ENCODE results near the gene DTNA. TPM values are rescaled to one million over a fixed set of nuclear protein-coding genes. Genes with fewer than 3 reads are reported as not detected.

The DTNA gene
- total and polyA plus RNA-seq, 2 of the 8 experiments (the other 6 are each of a cell fraction or from before 2014, with no cell fraction given) = 30.2 to 32.7 TPM

- H3K9ac ChIP-seq (replicated peaks in 1 of 4; ENCODE audit: extremely low read depth in 1 of 4, low read depth in 3 of 4, low read length in 3 of 4) = no peak overlapping the region
- CTCF ChIA-PET (ENCODE audit: partially characterized antibody) = no interaction called here
- peaks cover 9 to 12% of the 10 kb centered on the region in 2 experiments; a peak in 3 of 4 replicates for H3K9me3 ChIP-seq (ENCODE audit: insufficient read depth in 2 of 2, low read depth in 1 of 2, low read length in 1 of 2)
- H4K8ac ChIP-seq (ENCODE audit: extremely low read depth, insufficient read depth, low read length) = no peak overlapping the region
- no peak overlapping the region for H2BK15ac ChIP-seq (ENCODE audit: low read length)
- H3K27me3 ChIP-seq (replicated peaks in 1 of 4; ENCODE audit: control insufficient read depth in 3 of 4, extremely low read depth in 1 of 4, insufficient read depth in 3 of 4, low read length in 3 of 4) = peaks cover 0 to 1% (median 0%) of the 10 kb centered on the region in 4 experiments; a peak in 1 of 7 replicates
- H2AFZ ChIP-seq (ENCODE audit: low read length) = no peak overlapping the region
- no peak overlapping the region for H3K4me2 ChIP-seq (ENCODE audit: insufficient read depth in 1 of 2, low read depth in 2 of 2, low read length in 2 of 2)
- no peak overlapping the region for H4K91ac ChIP-seq (replicated peaks; ENCODE audit: insufficient read length, low read length)
- no peaks in the 10 kb centered on the region for H3K79me2 ChIP-seq (ENCODE audit: control insufficient read depth in 1 of 2, insufficient read depth in 2 of 2, low read length in 2 of 2)
- H3K23ac ChIP-seq (ENCODE audit: insufficient read length) = no peak overlapping the region
- H3K36me3 ChIP-seq (ENCODE audit: control insufficient read depth in 2 of 4, insufficient read depth in 4 of 4, low read length in 3 of 4) = peaks cover 0 to 2% (median 0%) of the 10 kb centered on the region in 4 experiments; a peak in 1 of 8 replicates
- H2BK12ac ChIP-seq (ENCODE audit: low read depth, low read length) = no peak overlapping the region
- H3K4me1 ChIP-seq (replicated peaks in 1 of 4; ENCODE audit: control insufficient read depth in 3 of 4, insufficient read depth in 4 of 4, low read length in 3 of 4) = peaks cover 0 to 2% (median 0%) of the 10 kb centered on the region in 4 experiments; a peak in 1 of 7 replicates
- TF ChIP-seq HDAC2 (IDR thresholded peaks at IDR 0.05; ENCODE audit: borderline replicate concordance in 1 of 2, low read depth in 2 of 2, low read length in 2 of 2) (no peak), TAF1 (IDR thresholded peaks at IDR 0.05; ENCODE audit: low read depth, low read length) (no peak), EGR1 (IDR thresholded peaks at IDR 0.05; ENCODE audit: borderline replicate concordance, low read depth, low read length) (no peak), CHD1 (IDR thresholded peaks at IDR 0.05; ENCODE audit: low read depth, low read length) (no peak), SRF (IDR thresholded peaks at IDR 0.05; ENCODE audit: low read depth, low read length) (no peak), SIX5 (IDR thresholded peaks at IDR 0.05; ENCODE audit: low read depth, low read length) (no peak)
- H2AK5ac ChIP-seq (ENCODE audit: low read depth, low read length) = no peak overlapping the region
- no peaks in the 10 kb centered on the region for H3K79me1 ChIP-seq (ENCODE audit: low read depth, low read length)
- H2BK5ac ChIP-seq (ENCODE audit: low read depth, low read length) = no peak overlapping the region
- H3K27ac ChIP-seq (ENCODE audit: low read depth, low read length) = no peak overlapping the region
- peaks cover 2% of the 10 kb centered on the region; the same call in 1 of the 2 replicates for H3K23me2 ChIP-seq (ENCODE audit: low read depth, low read length)
- H2BK120ac ChIP-seq (replicated peaks; ENCODE audit: low read depth, low read length) = no peak overlapping the region
- H3K4me3 ChIP-seq (ENCODE audit: extremely low read depth in 1 of 4, insufficient read depth in 2 of 4, low read depth in 3 of 4, low read length in 4 of 4) = no peak overlapping the region
- DNase-seq (ENCODE audit: low read depth in 1 of 2, low spot score in 2 of 2) (no peak), FAIRE-seq (no peak)
- POLR2A ChIA-PET (ENCODE audit: partially characterized antibody) = no interaction called here
- H3K14ac ChIP-seq (ENCODE audit: insufficient read length) = no peak overlapping the region
- no peak overlapping the region for H3K56ac ChIP-seq (replicated peaks; ENCODE audit: insufficient read length, low read depth, low read length)
- H4K5ac ChIP-seq (ENCODE audit: insufficient read length, low read depth, low read length) = no peak overlapping the region
- H2BK20ac ChIP-seq (ENCODE audit: low read length) = no peak overlapping the region
- no peak overlapping the region for H3K4ac ChIP-seq (replicated peaks; ENCODE audit: insufficient read length, low read depth, low read length)
- H4K20me1 ChIP-seq (replicated peaks in 1 of 2; ENCODE audit: control insufficient read depth in 1 of 2, insufficient read depth in 2 of 2, low read length in 2 of 2) = no peaks in the 10 kb centered on the region
- H3K18ac ChIP-seq (ENCODE audit: extremely low read depth, low read length) = no peak overlapping the region
Measured at GRCh38 chr18:34893239-34893638, 183.1 kb downstream of the DTNA start.
